ENCODE measurements around the gene CCN5.
A peak's percentile ranks its signal among the peaks of the same experiment; 100 is the strongest.
"Not testable (repeated sequence)": the region's sequence is repeated elsewhere in the genome, so short reads cannot be mapped to it uniquely, and the experiment has no call there.

CCN5 gene

GRCh38 chr20:44750081-44750805 is 35.1 kb downstream of the CCN5 start:
- peak in 1 of 10 donors; percentile 86 for DNase-seq
- intact Hi-C loops (cut with DNase I) = no loop called here

- intact Hi-C loops (cut with DNase I) = no loop called here
- DNase-seq = peak in 1 of 10 donors; percentile 69
These were observed 37.1 kb downstream of the CCN5 start for GRCh38 chr20:44752099-44752931.

- intact Hi-C loops (cut with DNase I) = no loop called here
- DNase-seq = no peak
These were observed 39.4 kb downstream of the CCN5 start for GRCh38 chr20:44754554-44754953.

- DNase-seq = no peak
- intact Hi-C loops (cut with DNase I) = no loop called here
These were observed 41.0 kb downstream of the CCN5 start for GRCh38 chr20:44756011-44756688.

GRCh38 chr20:44756956-44757355 is 41.8 kb downstream of the CCN5 start:
- no peak for DNase-seq
- intact Hi-C loops (cut with DNase I) = no loop called here

GRCh38 chr20:44758247-44759101 is 43.3 kb downstream of the CCN5 start:
- intact Hi-C loops (cut with DNase I) = no loop called here
- peak in 1 of 10 donors; percentile 74 for DNase-seq

- intact Hi-C loops (cut with DNase I) = no loop called here
- DNase-seq = no peak
These were observed 44.4 kb downstream of the CCN5 start for GRCh38 chr20:44759595-44759994.

- no peak for DNase-seq
- intact Hi-C loops (cut with DNase I) = no loop called here
These were observed 46.3 kb downstream of the CCN5 start for GRCh38 chr20:44761423-44761822.

GRCh38 chr20:44762466-44763140 is 47.4 kb downstream of the CCN5 start:
- intact Hi-C loops (cut with DNase I) = no loop called here
- DNase-seq = no peak

GRCh38 chr20:44763798-44764197 is 48.6 kb downstream of the CCN5 start:
- DNase-seq; intact Hi-C loops (cut with DNase I): not testable (repeated sequence)

GRCh38 chr20:44765091-44765490 is 49.9 kb downstream of the CCN5 start:
- no peak for DNase-seq
- intact Hi-C loops (cut with DNase I) = no loop called here

GRCh38 chr20:44765701-44766347 is 50.7 kb downstream of the CCN5 start:
- DNase-seq = peak in 1 of 10 donors; percentile 45
- intact Hi-C loops (cut with DNase I) = no loop called here

- intact Hi-C loops (cut with DNase I) = no loop called here
- no peak for DNase-seq
These were observed 53.1 kb downstream of the CCN5 start for GRCh38 chr20:44768256-44768655.

GRCh38 chr20:44768854-44769480 is 53.8 kb downstream of the CCN5 start:
- DNase-seq = no peak
- intact Hi-C loops (cut with DNase I) = no loop called here

- DNase-seq = peak in 3 of 10 donors; percentile 34 to 92 (median 77)
- intact Hi-C loops (cut with DNase I) = no loop called here
These were observed 54.3 kb downstream of the CCN5 start for GRCh38 chr20:44769481-44769863.

- intact Hi-C loops (cut with DNase I) = no loop called here
- DNase-seq = peak in 4 of 10 donors; percentile 27 to 85 (median 80)
These were observed 55.5 kb downstream of the CCN5 start for GRCh38 chr20:44770484-44771171.

- intact Hi-C loops (cut with DNase I) = no loop called here
- no peak for DNase-seq
These were observed 56.0 kb downstream of the CCN5 start for GRCh38 chr20:44771172-44771535.

GRCh38 chr20:44772636-44773035 is 57.5 kb downstream of the CCN5 start:
- no peak for DNase-seq

More at GRCh38 chr20:44772636-44773035, 57.5 kb downstream of the CCN5 start:
- intact Hi-C loops (cut with DNase I) = no loop called here
